Measurements from ENCODE around the gene IRF6. TPM values are rescaled to one million over a fixed set of nuclear protein-coding genes. Genes with fewer than 3 reads are reported as not detected.

The IRF6 gene
- total RNA-seq, 4 donors from 2014 or later, result 9.9 to 66.4 (median 52.2) TPM

DNA sequence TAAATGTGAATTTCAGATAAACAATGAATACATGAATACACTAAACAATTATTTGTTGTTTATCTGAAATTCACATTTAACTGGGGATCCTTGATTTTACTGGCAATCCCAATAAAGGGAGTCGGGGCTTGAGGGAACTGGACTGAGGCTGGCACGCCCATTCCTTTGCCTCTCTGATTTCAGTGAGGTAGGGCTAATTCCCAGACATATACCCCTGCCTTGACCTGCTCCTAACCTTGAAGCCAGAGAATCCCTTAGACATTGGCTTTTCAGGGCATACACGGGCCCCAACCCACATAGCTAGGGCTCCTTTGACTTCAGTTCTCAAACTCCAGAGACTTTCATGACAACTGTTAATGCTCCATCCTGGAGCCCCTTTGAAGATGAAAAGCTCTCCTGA, 11.0 kb upstream of the IRF6 start:
- Histone ChIP-seq H3K27me3 (no peaks in the 10 kb centered on the region), H3K36me3 (no peaks in the 10 kb centered on the region), H3K4me3 (no peak overlapping the region), H3K9me3 (no peaks in the 10 kb centered on the region), H3K4me1 (no peaks in the 10 kb centered on the region), H3K27ac (no peak overlapping the region)
- TF ChIP-seq, protein P1, sequence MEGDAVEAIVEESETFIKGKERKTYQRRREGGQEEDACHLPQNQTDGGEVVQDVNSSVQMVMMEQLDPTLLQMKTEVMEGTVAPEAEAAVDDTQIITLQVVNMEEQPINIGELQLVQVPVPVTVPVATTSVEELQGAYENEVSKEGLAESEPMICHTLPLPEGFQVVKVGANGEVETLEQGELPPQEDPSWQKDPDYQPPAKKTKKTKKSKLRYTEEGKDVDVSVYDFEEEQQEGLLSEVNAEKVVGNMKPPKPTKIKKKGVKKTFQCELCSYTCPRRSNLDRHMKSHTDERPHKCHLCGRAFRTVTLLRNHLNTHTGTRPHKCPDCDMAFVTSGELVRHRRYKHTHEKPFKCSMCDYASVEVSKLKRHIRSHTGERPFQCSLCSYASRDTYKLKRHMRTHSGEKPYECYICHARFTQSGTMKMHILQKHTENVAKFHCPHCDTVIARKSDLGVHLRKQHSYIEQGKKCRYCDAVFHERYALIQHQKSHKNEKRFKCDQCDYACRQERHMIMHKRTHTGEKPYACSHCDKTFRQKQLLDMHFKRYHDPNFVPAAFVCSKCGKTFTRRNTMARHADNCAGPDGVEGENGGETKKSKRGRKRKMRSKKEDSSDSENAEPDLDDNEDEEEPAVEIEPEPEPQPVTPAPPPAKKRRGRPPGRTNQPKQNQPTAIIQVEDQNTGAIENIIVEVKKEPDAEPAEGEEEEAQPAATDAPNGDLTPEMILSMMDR (IDR thresholded peaks at IDR 0.05), result no peak
- no peak for TF ChIP-seq POLR2A (IDR thresholded peaks at IDR 0.05)
- DNase-seq, result no peak

DNA sequence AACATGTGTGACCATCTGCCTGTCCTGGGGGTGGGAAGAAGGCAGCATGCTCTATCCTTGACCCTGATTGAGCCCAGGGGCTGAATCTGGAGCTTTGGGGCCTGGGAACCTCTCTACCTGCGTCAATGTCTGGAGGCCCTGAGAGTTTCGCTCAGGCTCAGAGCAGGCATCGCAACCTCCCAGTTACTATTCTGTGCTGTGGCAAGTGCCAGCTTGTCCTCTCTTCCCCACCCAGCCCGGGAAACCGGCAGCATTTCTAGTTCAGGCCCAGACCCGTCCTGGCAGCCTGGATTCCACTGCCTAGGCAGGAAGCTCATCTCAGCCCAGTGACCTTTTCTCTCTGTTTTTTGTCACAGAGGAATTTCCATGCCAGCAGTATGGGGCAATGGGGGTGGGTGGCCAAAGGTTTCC, 10.0 kb upstream of the IRF6 start:
- no peaks in the 10 kb centered on the region for H3K4me1 ChIP-seq
- DNase-seq, result no peak
- H3K4me3 ChIP-seq, result no peak overlapping the region
- H3K27ac ChIP-seq, result no peak overlapping the region
- no peaks in the 10 kb centered on the region for H3K27me3 ChIP-seq
- no peaks in the 10 kb centered on the region for H3K36me3 ChIP-seq
- no peak for TF ChIP-seq POLR2A (IDR thresholded peaks at IDR 0.05)
- TF ChIP-seq, protein P1 (IDR thresholded peaks at IDR 0.05), result no peak
- H3K9me3 ChIP-seq, result no peaks in the 10 kb centered on the region

DNA sequence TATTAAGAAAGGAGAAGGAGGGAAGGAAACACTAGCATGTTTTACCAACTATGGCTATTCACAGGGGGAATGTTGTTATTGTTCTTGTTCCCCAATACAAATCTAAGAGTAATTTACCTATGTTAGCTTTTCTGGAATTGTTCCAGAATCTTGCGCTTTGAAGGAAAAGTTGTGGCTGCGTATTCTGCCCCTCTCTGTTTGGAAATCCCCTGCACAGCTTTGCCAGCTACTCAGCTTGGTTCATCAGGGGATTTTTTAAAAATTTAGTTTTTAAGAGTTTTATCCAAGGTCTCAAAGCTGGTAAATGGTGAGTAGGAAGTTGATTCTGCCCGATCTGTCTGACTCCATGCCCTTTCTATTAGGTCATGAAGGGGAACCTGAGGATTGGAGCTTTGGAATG, 9.5 kb upstream of the IRF6 start:
- no peak overlapping the region for H3K27ac ChIP-seq
- no peak for DNase-seq
- H3K4me3 ChIP-seq, result no peak overlapping the region
- no peaks in the 10 kb centered on the region for H3K36me3 ChIP-seq
- no peaks in the 10 kb centered on the region for H3K4me1 ChIP-seq
- no peak for TF ChIP-seq POLR2A (IDR thresholded peaks at IDR 0.05)
- TF ChIP-seq, protein P1 (IDR thresholded peaks at IDR 0.05), result no peak
- H3K27me3 ChIP-seq, result no peaks in the 10 kb centered on the region
- no peaks in the 10 kb centered on the region for H3K9me3 ChIP-seq

DNA sequence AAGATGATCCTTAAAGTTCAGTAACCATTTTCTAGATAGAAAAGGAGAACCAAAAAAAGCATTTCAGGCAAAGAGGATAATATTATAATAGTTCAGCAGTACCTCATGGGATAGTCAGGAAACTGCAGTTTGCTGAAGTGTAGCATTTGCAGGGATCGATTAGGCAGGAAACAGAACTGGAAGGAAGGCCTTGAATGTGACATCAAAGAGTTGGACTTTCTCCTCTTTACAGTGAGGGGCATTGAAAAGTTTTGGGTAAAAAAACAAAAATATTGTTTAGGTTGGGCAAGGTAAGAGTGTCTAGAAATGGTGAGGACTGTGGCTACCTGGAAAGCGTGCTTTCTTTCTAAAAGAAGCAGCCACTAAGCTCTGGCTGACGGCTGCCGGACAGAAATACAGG, 8.0 kb upstream of the IRF6 start:
- H3K4me1 ChIP-seq, result no peaks in the 10 kb centered on the region
- no peak for TF ChIP-seq POLR2A (IDR thresholded peaks at IDR 0.05)
- TF ChIP-seq, protein P1 (IDR thresholded peaks at IDR 0.05), result no peak
- no peaks in the 10 kb centered on the region for H3K9me3 ChIP-seq
- H3K4me3 ChIP-seq, result no peak overlapping the region
- H3K27ac ChIP-seq, result no peak overlapping the region
- no peaks in the 10 kb centered on the region for H3K36me3 ChIP-seq
- no peak for DNase-seq
- H3K27me3 ChIP-seq, result no peaks in the 10 kb centered on the region

DNA sequence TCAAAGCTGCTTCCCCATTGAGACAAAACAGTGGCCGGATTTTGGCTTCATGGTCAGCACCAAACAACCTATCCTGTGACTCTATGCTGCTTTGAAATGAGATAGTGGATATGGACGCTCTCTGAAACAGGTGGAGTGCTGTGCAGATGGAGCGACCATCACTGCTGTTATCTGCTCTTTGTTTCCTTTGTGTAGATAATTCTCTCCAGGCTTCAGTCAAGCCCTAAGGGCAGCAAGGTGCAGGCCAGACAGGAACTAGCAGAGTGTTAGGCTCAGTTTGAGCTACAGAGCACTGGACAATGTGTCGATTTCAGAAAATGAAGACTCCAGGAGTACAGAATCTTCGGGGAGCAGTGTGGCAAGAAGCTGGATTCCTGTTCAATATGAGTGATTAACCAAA, 4.8 kb upstream of the IRF6 start:
- H3K36me3 ChIP-seq, result no peaks in the 10 kb centered on the region
- no peak overlapping the region for H3K4me3 ChIP-seq
- H3K4me1 ChIP-seq, result peaks cover 0 to 6% (median 0%) of the 10 kb centered on the region in 4 donors
- TF ChIP-seq, protein P1 (IDR thresholded peaks at IDR 0.05), result no peak
- no peak for TF ChIP-seq POLR2A (IDR thresholded peaks at IDR 0.05)
- no peak for DNase-seq
- no peaks in the 10 kb centered on the region for H3K9me3 ChIP-seq
- no peak overlapping the region for H3K27ac ChIP-seq
- H3K27me3 ChIP-seq, result no peaks in the 10 kb centered on the region

DNA sequence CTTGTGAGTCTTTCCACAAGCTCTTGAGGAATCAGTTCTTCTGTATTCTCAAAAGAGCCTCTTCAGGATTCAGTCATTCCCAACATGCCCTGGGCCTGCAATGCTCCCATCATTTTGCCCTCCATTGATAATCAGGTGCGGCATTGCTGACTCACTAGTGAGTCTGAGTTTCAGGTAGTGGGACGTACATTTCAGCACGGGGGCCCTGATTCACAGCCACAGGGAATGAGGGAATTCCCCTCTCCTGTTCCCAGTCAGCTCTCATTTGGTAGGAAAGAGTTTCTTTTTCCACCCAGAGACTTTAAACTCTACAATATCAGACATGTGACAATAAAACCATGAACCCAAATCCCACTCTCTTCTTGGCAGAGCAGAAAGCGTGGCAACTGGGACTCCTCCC, 3.7 kb upstream of the IRF6 start:
- Histone ChIP-seq H3K27ac (no peak overlapping the region), H3K4me3 (no peak overlapping the region), H3K36me3 (no peaks in the 10 kb centered on the region), H3K4me1 (peaks cover 0 to 6% (median 0%) of the 10 kb centered on the region in 4 donors), H3K9me3 (no peaks in the 10 kb centered on the region), H3K27me3 (no peaks in the 10 kb centered on the region)
- DNase-seq, result no peak
- TF ChIP-seq, protein P1 (IDR thresholded peaks at IDR 0.05), result no peak
- TF ChIP-seq POLR2A (IDR thresholded peaks at IDR 0.05), result no peak
